ENCODE results near the gene CCL4L2. TPM values are rescaled to one million over a fixed set of nuclear protein-coding genes. Genes with fewer than 3 reads are reported as not detected.
"Not testable (repeated sequence)": the region's sequence is repeated elsewhere in the genome, so short reads cannot be mapped to it uniquely, and the experiment has no call there.

CCL4L2 gene
- total RNA-seq, 1 donor from 2014 or later: not detected

DNA sequence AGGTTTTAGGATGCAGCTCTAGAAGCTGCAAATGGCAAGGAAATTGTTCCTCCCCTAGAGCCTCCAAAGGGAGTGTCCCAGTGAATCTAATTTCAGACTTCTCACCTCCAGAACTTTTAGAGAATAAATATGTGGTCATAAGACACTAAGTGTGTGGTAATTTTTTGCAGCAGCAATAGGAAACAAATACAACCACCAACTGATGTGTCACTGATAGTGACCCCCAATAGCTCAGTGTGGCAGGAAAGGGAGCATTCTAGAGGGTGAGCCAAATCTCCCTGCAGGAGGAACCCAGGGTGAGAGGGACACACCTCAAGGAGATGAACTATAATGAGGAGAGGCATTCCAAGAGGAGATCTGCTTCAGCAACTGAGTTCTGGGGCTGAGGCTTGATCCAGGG lies 4.1 kb downstream of the CCL4L2 start:
- intact Hi-C loops (cut with DNase I): no loop called here
- no peak for DNase-seq (ENCODE audit: low spot score)

DNA sequence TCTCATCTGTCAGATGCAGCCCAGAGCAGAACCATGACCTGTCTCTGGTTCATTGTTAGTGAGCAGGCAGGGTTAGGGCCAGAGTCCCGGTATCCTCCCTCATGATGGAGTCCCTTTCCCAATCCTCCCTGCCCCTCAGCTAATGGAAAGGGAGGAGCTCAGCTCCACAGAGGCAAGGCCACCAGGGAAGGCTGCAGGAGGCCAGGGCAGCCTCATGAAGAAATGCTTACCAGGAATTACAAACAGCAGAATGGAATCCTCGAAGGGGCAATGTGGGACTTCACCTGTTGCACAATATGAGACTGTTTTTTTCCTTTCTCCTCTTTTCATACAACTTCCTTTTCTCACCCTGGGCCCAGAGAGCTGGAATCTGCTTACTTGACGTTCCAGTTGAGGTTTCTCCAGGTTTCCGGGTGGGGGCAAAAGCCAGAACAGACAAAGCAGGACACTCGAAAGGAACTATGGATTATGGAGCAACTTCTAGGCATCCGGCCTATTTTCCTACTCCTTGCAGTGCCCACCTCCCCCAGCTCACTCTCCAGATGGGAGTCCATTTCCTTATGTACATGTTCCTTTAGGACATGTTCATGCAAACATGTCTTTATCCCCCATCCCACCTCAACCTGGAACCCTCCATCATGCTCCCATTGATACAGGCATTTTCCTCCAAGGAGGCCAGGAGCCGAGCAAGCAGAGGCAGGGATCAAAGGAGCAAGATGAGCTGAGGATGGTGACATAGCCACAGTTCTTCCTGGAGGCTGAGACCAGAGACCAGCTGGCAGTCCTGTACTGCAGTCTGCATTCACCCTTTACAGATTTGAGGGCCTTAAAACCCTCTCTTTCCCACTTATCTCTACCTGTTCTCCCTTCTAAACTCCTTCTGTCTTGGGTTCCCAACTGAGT lies 4.8 kb downstream of the CCL4L2 start:
- intact Hi-C loops (cut with DNase I): not testable (repeated sequence)

DNA sequence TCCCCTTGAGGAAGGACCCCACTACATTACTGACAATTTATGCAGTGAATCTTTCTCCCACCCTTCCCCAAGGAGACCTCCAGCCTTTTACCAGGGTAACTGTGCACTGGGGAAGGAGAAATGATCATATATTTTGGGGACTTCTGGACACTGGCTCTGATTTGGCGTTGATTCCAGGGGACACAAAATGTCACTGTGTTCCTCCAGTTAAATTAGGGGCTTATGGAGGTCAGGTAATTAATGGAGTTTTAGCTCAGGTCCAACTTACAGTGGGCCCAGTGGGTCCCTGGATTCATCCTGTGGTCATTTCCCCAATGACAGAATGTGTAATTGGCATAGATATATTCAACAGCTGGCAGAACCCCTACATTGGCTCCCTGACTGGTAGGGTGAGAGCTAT lies 8.7 kb downstream of the CCL4L2 start:
- intact Hi-C loops (cut with DNase I): not testable (repeated sequence)

More for the DNA sequence above, 4.8 kb downstream of the CCL4L2 start:
- DNase-seq (ENCODE audit: low spot score): not testable (repeated sequence)

DNA sequence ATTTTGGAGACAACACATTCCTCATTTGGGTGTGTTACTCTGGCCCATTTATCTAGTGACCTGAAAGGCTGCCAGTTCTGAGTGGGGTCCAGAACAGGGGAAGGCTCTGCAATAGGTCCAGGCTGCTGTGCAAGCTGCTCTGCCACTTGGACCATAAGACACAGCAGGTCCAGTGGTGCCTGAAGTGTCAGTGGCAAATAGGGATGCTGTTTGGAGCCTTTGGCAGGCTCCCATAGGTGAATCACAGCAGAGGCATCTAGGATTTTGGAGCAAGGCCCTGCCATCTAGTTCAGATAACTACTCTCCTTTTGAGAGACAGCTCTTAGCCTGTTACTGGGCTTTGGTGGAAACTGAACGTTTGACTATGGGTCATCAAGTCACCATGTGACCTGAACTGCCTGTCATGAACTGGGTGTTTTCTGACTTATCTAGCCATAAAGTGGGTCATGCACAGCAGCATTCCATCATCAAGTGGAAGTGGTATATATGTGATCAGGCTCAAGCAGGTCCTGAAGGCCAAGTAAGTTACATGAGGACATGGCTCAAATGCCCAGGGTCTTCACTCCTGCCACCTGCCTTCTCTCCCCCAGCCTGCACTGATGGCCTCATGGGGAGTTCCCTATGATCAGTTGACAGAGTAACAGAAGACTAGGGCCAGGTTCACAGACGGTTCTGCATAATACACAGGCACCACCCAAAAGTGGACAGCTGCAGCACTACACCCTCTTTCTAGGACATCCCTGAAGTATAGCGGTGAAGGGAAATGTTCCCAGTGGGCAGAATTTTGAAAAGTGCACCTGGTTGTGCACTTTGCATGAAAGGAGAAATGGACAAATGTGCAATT lies 10.1 kb downstream of the CCL4L2 start:
- intact Hi-C loops (cut with DNase I); DNase-seq (ENCODE audit: low spot score): not testable (repeated sequence)

More for the DNA sequence above, 8.7 kb downstream of the CCL4L2 start:
- DNase-seq (ENCODE audit: low spot score): not testable (repeated sequence)

DNA sequence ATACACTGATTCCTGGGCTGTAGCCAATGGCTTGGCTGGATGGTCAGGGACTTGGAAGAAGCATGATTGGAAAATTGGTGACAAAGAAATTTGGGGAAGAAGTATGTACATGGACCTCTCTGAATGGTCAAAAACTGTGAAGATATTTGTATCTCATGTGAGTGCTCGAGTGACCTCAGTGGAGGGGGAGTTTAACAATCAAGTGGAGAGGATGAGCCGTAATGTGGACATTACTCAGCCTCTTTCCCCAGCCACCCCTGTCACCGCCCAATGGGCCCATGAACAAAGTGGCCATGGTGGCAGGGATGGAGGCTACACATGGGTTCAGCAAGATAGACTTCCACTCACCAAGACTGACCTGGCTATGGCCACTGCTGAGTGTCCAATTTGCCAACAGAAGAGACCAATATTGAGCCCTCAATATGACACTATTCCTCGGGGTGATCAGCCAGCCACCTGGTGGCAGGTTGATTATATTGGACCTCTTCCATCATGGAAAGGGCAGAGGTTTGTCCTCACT lies 10.8 kb downstream of the CCL4L2 start:
- intact Hi-C loops (cut with DNase I); DNase-seq (ENCODE audit: low spot score): not testable (repeated sequence)

DNA sequence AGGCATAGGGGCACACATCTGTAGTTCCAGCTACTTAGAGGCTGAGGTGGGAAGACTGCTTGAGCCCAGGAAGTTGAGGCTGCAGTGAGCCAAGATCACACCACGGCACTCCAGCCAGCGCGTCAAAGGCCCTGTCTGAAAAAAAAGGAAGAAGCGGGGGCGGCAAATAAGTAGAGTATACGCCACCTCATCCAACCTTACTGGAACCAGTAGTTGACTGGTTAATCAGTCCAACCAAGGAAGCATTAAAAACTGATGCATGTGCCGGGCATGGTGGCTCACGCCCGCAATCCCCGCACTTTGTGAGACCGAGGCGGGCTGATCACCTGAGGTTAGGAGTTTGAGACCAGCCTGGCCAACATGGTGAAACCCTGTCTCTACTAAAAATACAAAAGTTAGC lies 12.1 kb downstream of the CCL4L2 start:
- DNase-seq (ENCODE audit: low spot score); intact Hi-C loops (cut with DNase I): not testable (repeated sequence)

DNA sequence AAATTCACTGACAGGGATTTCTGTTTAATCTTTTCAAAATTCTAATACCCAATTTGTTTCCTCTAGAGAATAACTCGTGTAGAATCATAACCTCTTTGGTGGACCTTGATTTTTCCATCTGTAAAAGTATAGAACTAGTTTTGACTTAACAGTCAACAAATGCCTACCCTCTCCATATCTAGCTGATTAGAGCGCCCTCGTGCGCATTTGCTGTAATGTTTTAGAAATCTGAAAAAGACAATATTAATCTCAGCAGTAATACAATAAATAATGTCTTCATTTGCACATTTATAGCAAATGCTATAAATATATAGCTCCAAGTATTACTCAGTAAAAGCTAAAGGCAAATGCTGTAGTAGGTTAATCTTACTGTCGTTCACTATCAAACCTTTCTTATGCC lies 18.8 kb downstream of the CCL4L2 start:
- DNase-seq (ENCODE audit: low spot score): not testable (repeated sequence)

DNA sequence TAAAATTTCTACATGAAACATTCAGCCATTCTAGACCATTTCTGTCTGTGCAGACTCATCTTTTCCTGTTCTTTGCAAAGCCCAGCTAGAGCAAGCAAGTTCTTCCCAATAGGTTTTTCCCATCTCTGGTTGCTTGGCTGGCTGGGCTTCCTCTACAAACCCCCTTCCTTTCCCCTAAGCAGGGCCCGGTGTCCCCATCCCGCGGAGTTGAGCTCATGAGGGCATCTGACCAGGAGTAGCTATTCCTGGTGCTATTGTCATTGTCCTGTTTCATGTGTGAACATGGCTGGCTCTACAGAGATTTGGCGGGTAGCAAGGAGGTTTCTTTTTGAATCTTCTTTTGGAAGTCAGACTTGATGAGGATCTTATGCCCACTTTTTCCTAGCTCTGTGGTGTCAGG lies 31.2 kb downstream of the CCL4L2 start:
- intact Hi-C loops (cut with DNase I); DNase-seq (ENCODE audit: low spot score): not testable (repeated sequence)

More for the DNA sequence above, 18.8 kb downstream of the CCL4L2 start:
- intact Hi-C loops (cut with DNase I): not testable (repeated sequence)

Other genes starting within 250 kb of the CCL4L2 start
- gene CCL16, start 229.6 kb upstream of the CCL4L2 start, total RNA-seq: not detected
- gene CCL14, start 224.3 kb upstream of the CCL4L2 start, total RNA-seq: 6.7 TPM
- gene CCL15, start 209.5 kb upstream of the CCL4L2 start, total RNA-seq: not detected
- not detected for gene CCL23, start 193.1 kb upstream of the CCL4L2 start, total RNA-seq
- gene CCL18, start 146.8 kb upstream of the CCL4L2 start, total RNA-seq: 2.3 TPM
- gene CCL3, start 120.9 kb upstream of the CCL4L2 start, total RNA-seq: 0.86 TPM
- 0.81 TPM for gene CCL4, start 107.2 kb upstream of the CCL4L2 start, total RNA-seq
- 3.3 TPM for gene TBC1D3B, start 34.4 kb upstream of the CCL4L2 start, total RNA-seq
- gene CCL3L1, start 14.3 kb upstream of the CCL4L2 start, total RNA-seq: not detected
- 0.38 TPM for gene TBC1D3I, start 53.5 kb downstream of the CCL4L2 start, total RNA-seq
- not detected for gene TBC1D3G, start 112.8 kb downstream of the CCL4L2 start, total RNA-seq
- not detected for gene TBC1D3H, start 177.4 kb downstream of the CCL4L2 start, total RNA-seq

Data from cardiac septum (tissue), 1 donor.